Measurements from ENCODE around the gene NAP1L1. TPM values are rescaled to one million over a fixed set of nuclear protein-coding genes. Genes with fewer than 3 reads are reported as not detected.
A peak's percentile ranks its signal among the peaks of the same experiment; 100 is the strongest.

Gene NAP1L1
- total RNA-seq, result 393 and 473 TPM in 2 replicates

DNA sequence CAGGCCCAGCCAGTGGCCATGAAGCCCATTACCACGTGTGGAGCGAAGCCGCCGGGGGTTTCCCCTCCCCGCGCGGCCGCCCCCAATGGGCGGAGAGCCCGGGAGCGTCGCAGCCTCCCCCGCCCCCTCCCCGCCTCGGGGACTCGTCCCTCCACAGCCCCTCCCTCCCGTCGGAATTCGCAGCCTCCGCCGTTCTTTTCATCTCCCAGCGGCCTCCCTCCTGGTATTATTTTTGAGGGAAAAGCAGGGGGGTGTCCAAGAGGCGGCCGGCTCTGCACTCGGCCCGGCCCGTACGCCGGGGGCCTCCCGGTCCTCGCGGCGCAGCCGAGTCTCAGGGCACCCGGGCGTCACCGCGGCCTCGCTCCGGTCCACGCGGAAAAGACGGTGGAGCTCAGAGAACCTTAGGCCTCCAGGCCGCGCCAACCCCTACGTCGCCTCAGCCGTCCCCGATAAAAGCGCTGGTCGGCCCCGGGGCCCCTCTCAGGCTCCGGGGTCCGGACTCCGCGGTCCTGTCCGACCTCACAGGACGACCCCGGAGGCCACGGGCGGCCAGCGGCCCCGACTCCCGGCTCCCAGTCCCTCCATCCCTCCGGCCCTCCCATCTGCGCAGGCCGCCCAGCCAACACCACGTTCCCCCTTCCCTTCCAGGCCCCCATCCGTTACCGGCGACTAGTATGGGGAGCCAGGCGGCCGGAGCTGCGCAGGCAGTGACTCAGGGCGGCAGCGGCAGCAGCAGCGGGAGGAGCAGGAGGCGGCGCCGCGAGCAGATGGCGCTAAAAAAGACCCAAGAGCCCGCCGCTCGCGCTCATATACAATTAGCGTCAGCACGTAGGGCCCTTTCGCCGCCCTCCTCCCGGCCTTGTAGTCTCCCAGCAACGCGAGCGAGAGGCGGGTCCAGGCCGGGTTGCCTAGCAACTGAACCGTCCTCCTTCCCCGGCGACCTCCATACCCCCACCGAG is at the start of gene NAP1L1:
Gene NAP1L1 (minus strand): TSS at position 782 of the 959 bp plus-strand sequence. CDS start 10,466 bp downstream, outside the sequence.
- TF ChIP-seq CTCF (conservative IDR thresholded peaks at IDR 0.05; ENCODE audit: low read depth, low read length), result no peak
- H3K4me3 ChIP-seq (ENCODE audit: low read depth, low read length), result peak within 1 kb of the TSS; percentile 82
- peak; percentile 73 for DNase-seq (ENCODE audit: low read depth)

DNA sequence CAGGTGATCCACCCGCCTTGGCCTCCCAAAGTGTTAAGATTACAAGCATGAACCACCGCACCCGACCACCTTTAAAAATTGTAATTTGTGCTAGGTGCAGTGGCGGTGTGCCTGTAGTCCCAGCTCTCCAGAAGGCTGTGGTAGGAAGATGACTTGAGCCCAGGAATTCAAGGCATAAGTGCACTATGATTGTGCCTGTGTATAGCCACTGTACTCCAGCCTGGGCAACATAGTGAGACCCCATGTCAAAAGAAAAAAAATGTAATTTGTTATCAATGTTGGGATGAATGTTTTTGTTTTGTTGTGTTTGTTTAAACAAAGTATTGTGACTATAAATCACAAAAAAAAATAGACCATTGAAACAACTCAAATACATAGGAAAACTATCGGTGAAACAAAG is 43.1 kb upstream of the NAP1L1 start:
- no peak overlapping the region for H3K4me3 ChIP-seq (ENCODE audit: low read depth, low read length)
- no peak for TF ChIP-seq CTCF (conservative IDR thresholded peaks at IDR 0.05; ENCODE audit: low read depth, low read length)
- DNase-seq (ENCODE audit: low read depth), result no peak

- no peak for TF ChIP-seq CTCF (conservative IDR thresholded peaks at IDR 0.05; ENCODE audit: low read depth, low read length)
- no peak for DNase-seq (ENCODE audit: low read depth)
- no peak overlapping the region for H3K4me3 ChIP-seq (ENCODE audit: low read depth, low read length)
Observed at GRCh38 chr12:76124456-76124855, 40.0 kb upstream of the NAP1L1 start.

DNA sequence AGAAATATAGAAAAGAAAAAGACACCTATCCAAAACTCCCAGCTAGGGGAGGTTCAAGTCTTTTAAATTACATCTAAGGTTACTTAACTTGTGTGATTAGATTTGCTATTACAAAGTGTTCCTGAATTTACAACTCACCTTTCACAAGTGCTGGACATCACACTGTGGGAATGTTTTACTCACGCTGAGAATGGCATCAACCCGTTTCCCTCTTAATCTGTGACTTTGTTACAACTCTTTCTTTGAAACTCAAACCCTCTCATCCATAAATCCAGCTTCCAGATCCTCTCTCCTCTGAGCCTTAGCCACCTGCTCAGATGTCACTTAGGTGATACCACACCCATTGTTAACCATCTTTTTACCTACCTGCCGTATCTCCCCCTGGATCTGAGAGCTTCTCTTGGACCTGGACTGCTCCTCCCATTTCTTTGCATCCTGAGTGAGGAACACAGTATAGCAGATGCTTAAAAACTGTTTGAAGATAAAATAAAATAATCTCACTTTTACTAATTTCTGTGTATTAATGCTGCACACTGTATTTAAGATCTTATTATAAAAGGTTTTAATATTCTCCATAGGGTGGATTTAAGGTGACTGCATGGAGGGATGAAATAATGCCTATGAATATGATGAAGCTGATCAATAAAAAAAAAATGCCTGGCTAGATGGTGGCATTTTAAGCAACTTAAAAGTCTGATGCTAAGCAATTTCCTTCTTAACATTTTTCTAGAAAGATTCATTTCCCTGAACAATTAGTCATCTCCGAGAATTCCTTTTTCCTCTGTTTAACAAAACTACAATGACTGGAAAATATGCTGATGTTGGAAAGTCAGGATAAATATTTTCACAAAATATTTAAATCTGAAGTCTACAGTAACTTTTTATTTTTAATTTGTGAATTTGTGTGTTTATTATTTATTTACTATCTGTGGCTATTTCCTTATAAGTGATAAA is 39.1 kb upstream of the NAP1L1 start:
- TF ChIP-seq CTCF (conservative IDR thresholded peaks at IDR 0.05; ENCODE audit: low read depth, low read length), result no peak
- DNase-seq (ENCODE audit: low read depth), result no peak
- no peak overlapping the region for H3K4me3 ChIP-seq (ENCODE audit: low read depth, low read length)

GRCh38 chr12:76119887-76120286 is 35.4 kb upstream of the NAP1L1 start:
- H3K4me3 ChIP-seq (ENCODE audit: low read depth, low read length), result no peak overlapping the region
- DNase-seq (ENCODE audit: low read depth), result no peak
- TF ChIP-seq CTCF (conservative IDR thresholded peaks at IDR 0.05; ENCODE audit: low read depth, low read length), result no peak

DNA sequence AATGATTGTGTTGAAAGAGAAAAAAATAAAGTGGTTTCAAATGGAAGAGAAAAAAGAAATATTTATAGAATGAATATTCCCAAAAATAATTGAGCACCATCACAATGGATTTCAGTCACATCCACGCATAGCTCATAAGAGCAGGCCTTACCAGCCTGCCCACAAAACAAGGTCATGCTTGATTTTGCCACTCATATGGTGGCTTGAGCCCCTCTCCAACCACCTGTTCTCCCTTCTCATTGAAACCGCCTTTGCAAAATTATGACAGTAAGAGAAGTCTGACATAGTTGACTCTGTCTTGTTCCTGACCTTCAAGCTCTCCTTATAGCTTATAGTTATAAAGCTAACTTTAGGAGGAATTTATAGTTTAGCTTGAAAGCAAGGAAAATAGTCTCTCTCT is 33.3 kb upstream of the NAP1L1 start:
- DNase-seq (ENCODE audit: low read depth), result no peak
- no peak for TF ChIP-seq CTCF (conservative IDR thresholded peaks at IDR 0.05; ENCODE audit: low read depth, low read length)
- no peak overlapping the region for H3K4me3 ChIP-seq (ENCODE audit: low read depth, low read length)
